ENCODE data around the gene DPP10. TPM values are rescaled to one million over a fixed set of nuclear protein-coding genes. Genes with fewer than 3 reads are reported as not detected.

DPP10 gene
- total RNA-seq, 1 donor from 2014 or later, result 15.1 TPM

GRCh38 chr2:115543461-115543860 lies 1101.0 kb downstream of the DPP10 start:
- Mint-ChIP-seq H3K36me3 (ENCODE audit: unreplicated experiment) (no peaks in the 10 kb centered on the region), H3K4me3 (ENCODE audit: unreplicated experiment) (no peak overlapping the region), H3K4me1 (ENCODE audit: low read depth, unreplicated experiment) (no peaks in the 10 kb centered on the region), H3K9me3 (ENCODE audit: unreplicated experiment) (no peaks in the 10 kb centered on the region), H3K27me3 (ENCODE audit: unreplicated experiment) (no peaks in the 10 kb centered on the region), H3K27ac (ENCODE audit: unreplicated experiment) (no peak overlapping the region)
- no peak for DNase-seq
- TF ChIP-seq, protein P1, sequence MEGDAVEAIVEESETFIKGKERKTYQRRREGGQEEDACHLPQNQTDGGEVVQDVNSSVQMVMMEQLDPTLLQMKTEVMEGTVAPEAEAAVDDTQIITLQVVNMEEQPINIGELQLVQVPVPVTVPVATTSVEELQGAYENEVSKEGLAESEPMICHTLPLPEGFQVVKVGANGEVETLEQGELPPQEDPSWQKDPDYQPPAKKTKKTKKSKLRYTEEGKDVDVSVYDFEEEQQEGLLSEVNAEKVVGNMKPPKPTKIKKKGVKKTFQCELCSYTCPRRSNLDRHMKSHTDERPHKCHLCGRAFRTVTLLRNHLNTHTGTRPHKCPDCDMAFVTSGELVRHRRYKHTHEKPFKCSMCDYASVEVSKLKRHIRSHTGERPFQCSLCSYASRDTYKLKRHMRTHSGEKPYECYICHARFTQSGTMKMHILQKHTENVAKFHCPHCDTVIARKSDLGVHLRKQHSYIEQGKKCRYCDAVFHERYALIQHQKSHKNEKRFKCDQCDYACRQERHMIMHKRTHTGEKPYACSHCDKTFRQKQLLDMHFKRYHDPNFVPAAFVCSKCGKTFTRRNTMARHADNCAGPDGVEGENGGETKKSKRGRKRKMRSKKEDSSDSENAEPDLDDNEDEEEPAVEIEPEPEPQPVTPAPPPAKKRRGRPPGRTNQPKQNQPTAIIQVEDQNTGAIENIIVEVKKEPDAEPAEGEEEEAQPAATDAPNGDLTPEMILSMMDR (IDR thresholded peaks at IDR 0.05; ENCODE audit: partially characterized antibody, unreplicated experiment), result no peak

GRCh38 chr2:115549611-115550130 lies 1107.2 kb downstream of the DPP10 start:
- DNase-seq, result no peak
- H3K4me1 Mint-ChIP-seq (ENCODE audit: low read depth, unreplicated experiment), result no peaks in the 10 kb centered on the region
- H3K9me3 Mint-ChIP-seq (ENCODE audit: unreplicated experiment), result no peaks in the 10 kb centered on the region
- H3K4me3 Mint-ChIP-seq (ENCODE audit: unreplicated experiment), result no peak overlapping the region
- H3K27ac Mint-ChIP-seq (ENCODE audit: unreplicated experiment), result no peak overlapping the region
- no peaks in the 10 kb centered on the region for H3K27me3 Mint-ChIP-seq (ENCODE audit: unreplicated experiment)
- TF ChIP-seq, protein P1 (IDR thresholded peaks at IDR 0.05; ENCODE audit: partially characterized antibody, unreplicated experiment), result no peak
- H3K36me3 Mint-ChIP-seq (ENCODE audit: unreplicated experiment), result no peaks in the 10 kb centered on the region

DNA sequence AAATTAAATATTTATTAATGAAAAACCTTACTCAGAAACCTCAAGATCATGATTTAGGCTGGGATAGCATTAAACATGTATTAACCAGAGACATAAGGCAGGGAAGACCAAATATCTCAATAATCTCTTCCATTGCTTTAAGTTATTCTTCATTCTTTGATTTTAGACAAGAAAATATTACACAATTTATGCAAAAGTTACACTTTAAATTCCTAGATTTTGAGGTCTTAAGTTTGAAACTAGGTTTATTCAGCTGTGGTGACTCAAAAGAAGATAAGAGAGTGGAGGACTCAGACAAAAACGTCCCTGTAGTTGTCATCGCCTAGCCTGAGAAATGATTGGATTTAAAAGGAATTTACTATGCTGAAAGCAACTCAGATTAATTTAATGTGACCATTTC lies 1110.3 kb downstream of the DPP10 start:
- Mint-ChIP-seq H3K4me1 (ENCODE audit: low read depth, unreplicated experiment) (no peaks in the 10 kb centered on the region), H3K27me3 (ENCODE audit: unreplicated experiment) (no peaks in the 10 kb centered on the region), H3K4me3 (ENCODE audit: unreplicated experiment) (no peak overlapping the region), H3K27ac (ENCODE audit: unreplicated experiment) (no peak overlapping the region), H3K9me3 (ENCODE audit: unreplicated experiment) (no peaks in the 10 kb centered on the region), H3K36me3 (ENCODE audit: unreplicated experiment) (no peaks in the 10 kb centered on the region)
- TF ChIP-seq, protein P1 (IDR thresholded peaks at IDR 0.05; ENCODE audit: partially characterized antibody, unreplicated experiment), result no peak
- DNase-seq, result no peak

GRCh38 chr2:115554153-115554552 lies 1111.7 kb downstream of the DPP10 start:
- Mint-ChIP-seq H3K36me3 (ENCODE audit: unreplicated experiment) (no peaks in the 10 kb centered on the region), H3K4me3 (ENCODE audit: unreplicated experiment) (no peak overlapping the region), H3K4me1 (ENCODE audit: low read depth, unreplicated experiment) (no peaks in the 10 kb centered on the region), H3K27me3 (ENCODE audit: unreplicated experiment) (no peaks in the 10 kb centered on the region), H3K27ac (ENCODE audit: unreplicated experiment) (no peak overlapping the region), H3K9me3 (ENCODE audit: unreplicated experiment) (no peaks in the 10 kb centered on the region)
- DNase-seq, result no peak
- TF ChIP-seq, protein P1 (IDR thresholded peaks at IDR 0.05; ENCODE audit: partially characterized antibody, unreplicated experiment), result no peak

DNA sequence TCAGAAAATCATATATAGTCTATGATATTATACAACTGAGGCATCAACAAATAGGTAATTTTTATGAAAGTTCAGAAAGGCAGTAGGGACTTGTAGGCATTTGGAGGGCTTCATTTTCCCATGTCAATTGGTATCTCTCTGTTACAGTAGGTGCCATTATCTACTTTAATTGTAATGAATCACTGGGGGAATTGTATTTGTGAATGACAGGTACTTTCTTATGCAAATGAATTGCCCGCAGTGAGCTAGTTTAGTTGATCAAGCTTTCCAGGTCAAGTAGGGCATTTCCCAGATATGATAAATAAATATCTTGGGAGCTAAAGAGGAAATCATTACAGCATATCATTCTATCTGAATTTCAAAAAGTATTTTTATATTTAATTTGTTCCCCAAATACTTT lies 1116.3 kb downstream of the DPP10 start:
- Mint-ChIP-seq H3K9me3 (ENCODE audit: unreplicated experiment) (no peaks in the 10 kb centered on the region), H3K4me3 (ENCODE audit: unreplicated experiment) (no peak overlapping the region), H3K27me3 (ENCODE audit: unreplicated experiment) (no peaks in the 10 kb centered on the region), H3K27ac (ENCODE audit: unreplicated experiment) (no peak overlapping the region), H3K36me3 (ENCODE audit: unreplicated experiment) (no peaks in the 10 kb centered on the region), H3K4me1 (ENCODE audit: low read depth, unreplicated experiment) (no peaks in the 10 kb centered on the region)
- TF ChIP-seq, protein P1 (IDR thresholded peaks at IDR 0.05; ENCODE audit: partially characterized antibody, unreplicated experiment), result no peak
- no peak for DNase-seq
